Lower lobe of right lung (tissue), 2 donors: ENCODE measurements around the gene RAB5IF. TPM values are rescaled to one million over a fixed set of nuclear protein-coding genes. Genes with fewer than 3 reads are reported as not detected.

ENCODE experiments used
- ATAC-seq, 2 donors: fragments of 200-7000 bp; cut with Tn5 transposase; one replicate each; pipeline ENCODE4 v1.9.1; 2020 to 2022; ENCODE audit warnings: mild to moderate bottlenecking in 2 of 2, moderate library complexity in 2 of 2
- DNase-seq: peaks from one replicate; pipeline ENCODE4 v3.0.0-alpha.2; 2020
- H3K27ac ChIP-seq: fragments of 200-600 bp; one replicate; pipeline ENCODE4 v1.8.0; 2022
- H3K27me3 ChIP-seq: fragments of 200-600 bp; one replicate; pipeline ENCODE4 v1.8.0; 2022; ENCODE audit warnings: low read depth
- H3K36me3 ChIP-seq: fragments of 200-600 bp; one replicate; pipeline ENCODE4 v1.8.0; 2022; ENCODE audit warnings: mild to moderate bottlenecking
- H3K4me1 ChIP-seq: fragments of 200-600 bp; one replicate; pipeline ENCODE4 v1.8.0; 2022
- H3K4me3 ChIP-seq: fragments of 200-600 bp; one replicate; pipeline ENCODE4 v1.8.0; 2022; ENCODE audit warnings: mild to moderate bottlenecking
- H3K9me3 ChIP-seq: fragments of 200-600 bp; one replicate; pipeline ENCODE4 v1.8.0; 2022
- CTCF ChIP-seq: fragments of 200-600 bp; IDR thresholded peaks from one replicate; pipeline ENCODE4 v1.8.0; 2022; ENCODE audit warnings: antibody characterized with exemption, mild to moderate bottlenecking
- intact Hi-C: fragments of 100-400 bp; cut with DNase I; formaldehyde crosslinking; loops from one replicate; pipeline ENCODE4 v1.11.0; 2022
- total RNA-seq: library from RNA; stranded (reverse); fragmentation: NEBNext Ultra II Directional; extraction: Animal tissue kit (Norgen Biotek cat#: 25700); gene quantifications from one replicate; pipeline ENCODE4 v1.2.1, GENCODE V29; 2021
- donor health status: DM: no; HTN: yes; CAD: no; lungs with severe emphysema.

Gene RAB5IF
- total RNA-seq, 1 donor from 2014 or later, result 100.0 TPM

- Histone ChIP-seq H3K27me3 (no peaks in the 10 kb centered on the region), H3K4me1 (no peaks in the 10 kb centered on the region), H3K9me3 (no peaks in the 10 kb centered on the region), H3K4me3 (peak overlapping the region; percentile 39), H3K27ac (no peak overlapping the region), H3K36me3 (no peaks in the 10 kb centered on the region)
- ATAC-seq, result no peak
- TF ChIP-seq CTCF, result no peak
- intact Hi-C loops, result no loop called here
- DNase-seq, result no peak
Observed at GRCh38 chr20:36644706-36645095, 39.1 kb downstream of the RAB5IF start.

- H3K27ac ChIP-seq, result peak overlapping the region; percentile 53
- DNase-seq (no peak), ATAC-seq (peak in 1 of 2 donors; percentile 28)
- H3K4me3 ChIP-seq, result peak overlapping the region; percentile 39
- H3K4me1 ChIP-seq, result no peaks in the 10 kb centered on the region
- intact Hi-C loops, result no loop called here
- TF ChIP-seq CTCF, result no peak
- H3K27me3 ChIP-seq, result no peaks in the 10 kb centered on the region
- H3K36me3 ChIP-seq, result no peaks in the 10 kb centered on the region
- no peaks in the 10 kb centered on the region for H3K9me3 ChIP-seq
Observed at GRCh38 chr20:36645353-36645752, 39.8 kb downstream of the RAB5IF start.

- peak; percentile 52 for DNase-seq
- Histone ChIP-seq H3K27me3 (no peaks in the 10 kb centered on the region), H3K27ac (peak within 1 kb of the TSS; percentile 53), H3K9me3 (no peaks in the 10 kb centered on the region), H3K36me3 (no peaks in the 10 kb centered on the region), H3K4me3 (peak within 1 kb of the TSS; percentile 39), H3K4me1 (no peaks in the 10 kb centered on the region)
- intact Hi-C loops, result no loop called here
- ATAC-seq, result peak; percentile 69 to 78
- TF ChIP-seq CTCF, result no peak
Observed at GRCh38 chr20:36645998-36646397, 40.4 kb downstream of the RAB5IF start, which contains the start of gene SLA2. TSS of gene SLA2 (minus strand) at chr20:36646196. CDS start at chr20:36641335, 4,861 bp downstream.

- no peak for TF ChIP-seq CTCF
- Histone ChIP-seq H3K4me1 (no peaks in the 10 kb centered on the region), H3K27ac (no peak overlapping the region), H3K4me3 (no peak overlapping the region), H3K36me3 (peaks cover 7% of the 10 kb centered on the region), H3K9me3 (no peaks in the 10 kb centered on the region), H3K27me3 (no peaks in the 10 kb centered on the region)
- intact Hi-C loops, result no loop called here
- no peak for ATAC-seq
- no peak for DNase-seq
Observed at GRCh38 chr20:36646678-36647077, 41.1 kb downstream of the RAB5IF start.

GRCh38 chr20:36647196-36648121 lies 41.9 kb downstream of the RAB5IF start:
- ATAC-seq (no peak), DNase-seq (no peak)
- no peaks in the 10 kb centered on the region for H3K9me3 ChIP-seq
- intact Hi-C loops, result no loop called here
- no peak for TF ChIP-seq CTCF
- no peak overlapping the region for H3K4me3 ChIP-seq
- H3K27me3 ChIP-seq, result no peaks in the 10 kb centered on the region
- H3K36me3 ChIP-seq, result peaks cover 7% of the 10 kb centered on the region
- no peak overlapping the region for H3K27ac ChIP-seq
- no peaks in the 10 kb centered on the region for H3K4me1 ChIP-seq
